Fibroblast of lung (primary cell): Measurements from ENCODE around the gene UBAC1.

ENCODE experiments used
- EZH2 ChIP-seq: IDR thresholded peaks from 2 replicates; pipeline ENCODE4 v1.5.1; 2012; ENCODE audit warnings: low read length, control low read depth, mild to moderate bottlenecking; ENCODE audit errors: missing control alignments
- TF ChIP-seq, protein P1 (sequence below), 2 donors: IDR thresholded peaks in 1 of 2; conservative IDR thresholded peaks in 1 of 2; 1 replicate in 1 of 2; 2 replicates in 1 of 2; pipeline ENCODE4 v1.5.1; 2011 to 2012; ENCODE audit warnings: low read length in 2 of 2, control low read depth in 1 of 2, inconsistent platforms in 1 of 2, low read depth in 1 of 2, mild to moderate bottlenecking in 1 of 2

DNA sequence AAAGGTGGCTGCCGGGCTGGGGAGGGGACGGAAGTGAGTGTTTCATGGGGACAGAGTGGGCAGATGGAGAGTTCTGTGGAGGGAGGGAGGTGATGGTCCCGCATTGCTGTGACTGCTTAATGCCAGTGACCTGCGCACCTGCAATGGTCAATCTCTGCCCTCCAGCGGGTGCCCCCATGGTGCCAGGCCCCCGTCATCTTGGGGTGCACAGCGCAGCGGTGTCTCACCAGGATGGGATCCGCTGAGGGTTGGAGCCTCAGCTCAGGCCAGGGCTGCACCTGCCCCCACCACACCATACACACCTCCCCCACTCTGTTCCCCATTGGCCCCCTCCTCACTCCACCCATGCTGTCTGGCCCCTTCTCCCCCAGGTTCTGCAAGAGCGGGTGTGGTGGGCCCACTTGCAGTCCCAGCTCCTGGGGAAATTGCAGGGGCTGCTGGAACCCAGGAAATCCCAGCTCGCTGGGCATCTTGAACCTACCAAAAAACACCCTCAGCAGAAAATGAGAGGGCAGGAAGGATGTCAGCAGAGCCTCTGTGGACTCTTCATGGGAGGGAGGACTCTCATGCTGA is 41.8 kb downstream of the UBAC1 start:
- TF ChIP-seq, protein P1, sequence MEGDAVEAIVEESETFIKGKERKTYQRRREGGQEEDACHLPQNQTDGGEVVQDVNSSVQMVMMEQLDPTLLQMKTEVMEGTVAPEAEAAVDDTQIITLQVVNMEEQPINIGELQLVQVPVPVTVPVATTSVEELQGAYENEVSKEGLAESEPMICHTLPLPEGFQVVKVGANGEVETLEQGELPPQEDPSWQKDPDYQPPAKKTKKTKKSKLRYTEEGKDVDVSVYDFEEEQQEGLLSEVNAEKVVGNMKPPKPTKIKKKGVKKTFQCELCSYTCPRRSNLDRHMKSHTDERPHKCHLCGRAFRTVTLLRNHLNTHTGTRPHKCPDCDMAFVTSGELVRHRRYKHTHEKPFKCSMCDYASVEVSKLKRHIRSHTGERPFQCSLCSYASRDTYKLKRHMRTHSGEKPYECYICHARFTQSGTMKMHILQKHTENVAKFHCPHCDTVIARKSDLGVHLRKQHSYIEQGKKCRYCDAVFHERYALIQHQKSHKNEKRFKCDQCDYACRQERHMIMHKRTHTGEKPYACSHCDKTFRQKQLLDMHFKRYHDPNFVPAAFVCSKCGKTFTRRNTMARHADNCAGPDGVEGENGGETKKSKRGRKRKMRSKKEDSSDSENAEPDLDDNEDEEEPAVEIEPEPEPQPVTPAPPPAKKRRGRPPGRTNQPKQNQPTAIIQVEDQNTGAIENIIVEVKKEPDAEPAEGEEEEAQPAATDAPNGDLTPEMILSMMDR (conservative IDR thresholded peaks at IDR 0.05 in 1 of 2, IDR thresholded peaks at IDR 0.05 in 1 of 2; ENCODE audit: low read depth in 1 of 2, low read length in 2 of 2) = no peak
- no peak for TF ChIP-seq EZH2
